Naive thymus-derived CD4-positive, alpha-beta T cell (primary cell): ENCODE measurements around the gene METAP1D. TPM values are rescaled to one million over a fixed set of nuclear protein-coding genes. Genes with fewer than 3 reads are reported as not detected.

ENCODE experiments used
- ATAC-seq: fragments of 150-1000 bp; cut with Tn5 transposase; 2 replicates; pipeline ENCODE4 v1.10.0; 2021; ENCODE audit warnings: mild to moderate bottlenecking, moderate library complexity
- CTCF ChIA-PET: fragments of 350-600 bp; sonication (Branson Sonifier 250); formaldehyde crosslinking; loops from one replicate; lab custom pipeline; 2021; ENCODE audit warnings: antibody characterized with exemption; lab: Charles Lee
- POLR2A ChIA-PET: fragments of 350-600 bp; sonication (Branson Sonifier 250); formaldehyde crosslinking; loops from one replicate; lab custom pipeline; 2021; ENCODE audit warnings: antibody characterized with exemption, inconsistent platforms; lab: Charles Lee
- DNase-seq, 9 donors: peaks; one replicate each; pipeline versions ENCODE4 v3.0.0 to v3.0.0-alpha.2; 2020 to 2022; ENCODE audit warnings: mixed read lengths in 1 of 9
- H3K27ac ChIP-seq: one replicate; pipeline ENCODE4 v1.7.0; 2013; ENCODE audit warnings: mild to moderate bottlenecking, low read depth, low read length, moderate library complexity
- H3K27me3 ChIP-seq, 2 donors: one replicate each; pipeline ENCODE4 v1.7.0; 2013; ENCODE audit warnings: low read length in 2 of 2, mild to moderate bottlenecking in 2 of 2, moderate library complexity in 2 of 2; ENCODE audit not compliant: control insufficient read depth in 2 of 2, insufficient read depth in 2 of 2
- H3K36me3 ChIP-seq, 3 experiments: 1 replicate in 2 of 3; 2 replicates in 1 of 3; pipeline ENCODE4 v1.7.0; 2013; ENCODE audit warnings: low read length in 3 of 3, mild to moderate bottlenecking in 3 of 3, moderate library complexity in 1 of 3; ENCODE audit not compliant: insufficient read depth in 3 of 3, control insufficient read depth in 2 of 3
- H3K4me1 ChIP-seq, 2 donors: one replicate each; pipeline ENCODE4 v1.7.0; 2013; ENCODE audit warnings: low read length in 2 of 2, mild to moderate bottlenecking in 2 of 2, moderate library complexity in 1 of 2; ENCODE audit not compliant: control insufficient read depth in 2 of 2, insufficient read depth in 2 of 2
- H3K4me3 ChIP-seq: 2 replicates; pipeline ENCODE4 v1.7.0; 2013; ENCODE audit warnings: mild to moderate bottlenecking, low read length
- H3K9me3 ChIP-seq, 3 experiments: 1 replicate in 2 of 3; 2 replicates in 1 of 3; pipeline ENCODE4 v1.7.0; 2013; ENCODE audit warnings: low read length in 3 of 3; ENCODE audit not compliant: control insufficient read depth in 2 of 3
- H3K27ac Mint-ChIP-seq, 9 donors: one replicate each; pipeline ENCODE4 v1.8.0; 2020 to 2022; ENCODE audit warnings: mixed read lengths in 9 of 9, mild to moderate bottlenecking in 8 of 9, moderate library complexity in 5 of 9, inconsistent platforms in 2 of 9
- H3K27me3 Mint-ChIP-seq, 5 donors: one replicate each; pipeline ENCODE4 v1.8.0; 2021 to 2022; ENCODE audit warnings: mixed read lengths in 5 of 5, mild to moderate bottlenecking in 1 of 5
- H3K36me3 Mint-ChIP-seq, 5 donors: one replicate each; pipeline ENCODE4 v1.8.0; 2020 to 2022; ENCODE audit warnings: mixed read lengths in 5 of 5, mild to moderate bottlenecking in 3 of 5, inconsistent platforms in 1 of 5
- H3K4me1 Mint-ChIP-seq, 7 donors: one replicate each; pipeline ENCODE4 v1.8.0; 2020 to 2022; ENCODE audit warnings: mixed read lengths in 7 of 7, mild to moderate bottlenecking in 3 of 7, inconsistent platforms in 1 of 7
- H3K4me3 Mint-ChIP-seq, 10 donors: one replicate each; pipeline ENCODE4 v1.8.0; 2020 to 2022; ENCODE audit warnings: mild to moderate bottlenecking in 10 of 10, mixed read lengths in 10 of 10, moderate library complexity in 6 of 10, inconsistent platforms in 2 of 10
- H3K9me3 Mint-ChIP-seq, 11 donors: one replicate each; pipeline ENCODE4 v1.8.0; 2020 to 2022; ENCODE audit warnings: mixed read lengths in 11 of 11, mild to moderate bottlenecking in 4 of 11, inconsistent platforms in 1 of 11, moderate library complexity in 1 of 11
- intact Hi-C, 2 donors: fragments of 100-400 bp; cut with micrococcal nuclease; formaldehyde crosslinking; loops; one replicate each; pipeline ENCODE4 v1.15.1; 2023
- polyA plus RNA-seq, 2 donors: library from polyadenylated mRNA; unstranded; fragments of 300-500 nt; fragmentation: Illumina TruSeq; gene quantifications; one replicate each; pipeline ENCODE4 v1.2.3, GENCODE V29; 2021
- total RNA-seq, 6 experiments: library from RNA in 5 of 6; stranded (reverse) in 5 of 6; gene quantifications; 1 replicate in 5 of 6; 2 replicates in 1 of 6; pipeline ENCODE4 v1.2.3 and lab custom pipeline; 2021 to 2026

The METAP1D gene
- total and polyA plus RNA-seq, 7 experiments from 2014 or later, result 3.3 to 12.2 (median 5.6) TPM

- Histone ChIP-seq H3K27ac (no peak overlapping the region), H3K9me3 (no peaks in the 10 kb centered on the region), H3K27me3 (no peaks in the 10 kb centered on the region), H3K4me3 (no peak overlapping the region), H3K4me1 (no peaks in the 10 kb centered on the region), H3K36me3 (no peaks in the 10 kb centered on the region)
- ATAC-seq (no peak), DNase-seq (no peak)
- CTCF ChIA-PET, result interaction anchor here (1.7 kb wide), 1 partner anchor 347 kb away, joined by 5 read pairs; no protein-coding TSS in a partner anchor
- Mint-ChIP-seq H3K36me3 (no peaks in the 10 kb centered on the region), H3K4me1 (peaks cover 0 to 4% (median 0%) of the 10 kb centered on the region in 7 donors), H3K4me3 (no peak overlapping the region), H3K27ac (no peak overlapping the region), H3K27me3 (peaks cover 38 to 59% (median 46%) of the 10 kb centered on the region in 5 donors), H3K9me3 (peaks cover 0 to 2% (median 0%) of the 10 kb centered on the region in 11 donors)
- POLR2A ChIA-PET, result interaction anchor here (0.7 kb wide), 2 partner anchors 13 to 666 kb away, joined by 3 read pairs; no protein-coding TSS in a partner anchor
- intact Hi-C loops, result no loop called here
Observed at GRCh38 chr2:172114579-172114978, 114.8 kb downstream of the METAP1D start.

- no peaks in the 10 kb centered on the region for H3K36me3 Mint-ChIP-seq
- H3K27me3 Mint-ChIP-seq, result peaks cover 31 to 52% (median 39%) of the 10 kb centered on the region in 5 donors
- Histone ChIP-seq H3K36me3 (no peaks in the 10 kb centered on the region), H3K4me1 (no peaks in the 10 kb centered on the region), H3K4me3 (no peak overlapping the region), H3K9me3 (no peaks in the 10 kb centered on the region), H3K27ac (no peak overlapping the region), H3K27me3 (no peaks in the 10 kb centered on the region)
- no peak overlapping the region for H3K27ac Mint-ChIP-seq
- no peak overlapping the region for H3K4me3 Mint-ChIP-seq
- POLR2A ChIA-PET, result interaction anchor here (0.8 kb wide), 1 partner anchor 24 kb away, joined by 3 read pairs; no protein-coding TSS in a partner anchor
- ATAC-seq (no peak), DNase-seq (no peak)
- CTCF ChIA-PET, result no interaction called here
- intact Hi-C loops, result no loop called here
- H3K9me3 Mint-ChIP-seq, result no peaks in the 10 kb centered on the region
- no peaks in the 10 kb centered on the region for H3K4me1 Mint-ChIP-seq
Observed at GRCh38 chr2:172116107-172116506, 116.4 kb downstream of the METAP1D start.

GRCh38 chr2:172119089-172119488 lies 119.3 kb downstream of the METAP1D start:
- Histone ChIP-seq H3K4me1 (no peaks in the 10 kb centered on the region), H3K4me3 (no peak overlapping the region), H3K27me3 (no peaks in the 10 kb centered on the region), H3K9me3 (no peaks in the 10 kb centered on the region), H3K36me3 (no peaks in the 10 kb centered on the region), H3K27ac (no peak overlapping the region)
- ChIA-PET CTCF (no interaction called here), POLR2A (no interaction called here)
- intact Hi-C loops, result no loop called here
- Mint-ChIP-seq H3K36me3 (no peaks in the 10 kb centered on the region), H3K27me3 (peaks cover 15 to 30% (median 26%) of the 10 kb centered on the region in 5 donors), H3K4me1 (no peaks in the 10 kb centered on the region), H3K4me3 (no peak overlapping the region), H3K9me3 (no peaks in the 10 kb centered on the region), H3K27ac (no peak overlapping the region)
- DNase-seq (no peak), ATAC-seq (no peak)

- intact Hi-C loops, result no loop called here
- DNase-seq, result no peak
- ATAC-seq, result no peak
- Mint-ChIP-seq H3K9me3 (peaks cover 0 to 4% (median 0%) of the 10 kb centered on the region in 11 donors), H3K27ac (no peak overlapping the region), H3K27me3 (peaks cover 6 to 26% (median 20%) of the 10 kb centered on the region in 5 donors), H3K4me1 (no peaks in the 10 kb centered on the region), H3K4me3 (no peak overlapping the region), H3K36me3 (peaks cover 0 to 1% (median 0%) of the 10 kb centered on the region in 5 donors)
- ChIA-PET POLR2A (no interaction called here), CTCF (interaction anchor here (0.7 kb wide), 1 partner anchor 264 kb away, joined by 6 read pairs; no protein-coding TSS in a partner anchor)
- no peak overlapping the region for H3K4me3 ChIP-seq
- H3K4me1 ChIP-seq, result no peaks in the 10 kb centered on the region
- H3K9me3 ChIP-seq, result no peaks in the 10 kb centered on the region
- no peak overlapping the region for H3K27ac ChIP-seq
- no peaks in the 10 kb centered on the region for H3K36me3 ChIP-seq
- H3K27me3 ChIP-seq, result no peaks in the 10 kb centered on the region
Observed at GRCh38 chr2:172120118-172120517, 120.4 kb downstream of the METAP1D start.

- no peak for ATAC-seq
- H3K27me3 ChIP-seq, result no peaks in the 10 kb centered on the region
- H3K27ac ChIP-seq, result no peak overlapping the region
- DNase-seq, result no peak
- Mint-ChIP-seq H3K4me1 (no peaks in the 10 kb centered on the region), H3K36me3 (peaks cover 0 to 6% (median 4%) of the 10 kb centered on the region in 5 donors), H3K4me3 (no peak overlapping the region), H3K9me3 (peaks cover 0 to 20% (median 6%) of the 10 kb centered on the region in 11 donors), H3K27ac (no peak overlapping the region), H3K27me3 (peaks cover 0 to 23% (median 5%) of the 10 kb centered on the region in 5 donors)
- intact Hi-C loops, result no loop called here
- no peaks in the 10 kb centered on the region for H3K36me3 ChIP-seq
- H3K4me3 ChIP-seq, result no peak overlapping the region
- POLR2A ChIA-PET, result no interaction called here
- H3K4me1 ChIP-seq, result no peaks in the 10 kb centered on the region
- CTCF ChIA-PET, result interaction anchor here (0.7 to 1.3 kb wide), 2 partner anchors 169 to 317 kb away, joined by 3 to 4 read pairs; no protein-coding TSS in a partner anchor
- no peaks in the 10 kb centered on the region for H3K9me3 ChIP-seq
Observed at GRCh38 chr2:172128484-172128883, 128.7 kb downstream of the METAP1D start.

- ATAC-seq (no peak), DNase-seq (no peak)
- Mint-ChIP-seq H3K27me3 (peaks cover 0 to 29% (median 5%) of the 10 kb centered on the region in 5 donors), H3K9me3 (peaks cover 0 to 20% (median 6%) of the 10 kb centered on the region in 11 donors), H3K36me3 (peaks cover 0 to 6% (median 4%) of the 10 kb centered on the region in 5 donors), H3K4me3 (no peak overlapping the region), H3K27ac (peak overlapping the region in 1 of 9 donors; percentile 26), H3K4me1 (no peaks in the 10 kb centered on the region)
- H3K4me1 ChIP-seq, result no peaks in the 10 kb centered on the region
- no peak overlapping the region for H3K4me3 ChIP-seq
- intact Hi-C loops, result no loop called here
- no peaks in the 10 kb centered on the region for H3K36me3 ChIP-seq
- H3K9me3 ChIP-seq, result no peaks in the 10 kb centered on the region
- ChIA-PET POLR2A (interaction anchor here (0.6 kb wide), 1 partner anchor 435 kb away, joined by 3 read pairs; no protein-coding TSS in a partner anchor), CTCF (interaction anchor here (1.3 kb wide), 1 partner anchor 318 kb away, joined by 3 read pairs; no protein-coding TSS in a partner anchor)
- H3K27ac ChIP-seq, result no peak overlapping the region
- no peaks in the 10 kb centered on the region for H3K27me3 ChIP-seq
Observed at GRCh38 chr2:172129404-172129803, 129.7 kb downstream of the METAP1D start.
